ENCODE measurements around the gene RHOD. TPM values are rescaled to one million over a fixed set of nuclear protein-coding genes. Genes with fewer than 3 reads are reported as not detected.

Gene RHOD
- total RNA-seq, 4 donors from 2014 or later: 6.9 to 29.9 (median 22.6) TPM

DNA sequence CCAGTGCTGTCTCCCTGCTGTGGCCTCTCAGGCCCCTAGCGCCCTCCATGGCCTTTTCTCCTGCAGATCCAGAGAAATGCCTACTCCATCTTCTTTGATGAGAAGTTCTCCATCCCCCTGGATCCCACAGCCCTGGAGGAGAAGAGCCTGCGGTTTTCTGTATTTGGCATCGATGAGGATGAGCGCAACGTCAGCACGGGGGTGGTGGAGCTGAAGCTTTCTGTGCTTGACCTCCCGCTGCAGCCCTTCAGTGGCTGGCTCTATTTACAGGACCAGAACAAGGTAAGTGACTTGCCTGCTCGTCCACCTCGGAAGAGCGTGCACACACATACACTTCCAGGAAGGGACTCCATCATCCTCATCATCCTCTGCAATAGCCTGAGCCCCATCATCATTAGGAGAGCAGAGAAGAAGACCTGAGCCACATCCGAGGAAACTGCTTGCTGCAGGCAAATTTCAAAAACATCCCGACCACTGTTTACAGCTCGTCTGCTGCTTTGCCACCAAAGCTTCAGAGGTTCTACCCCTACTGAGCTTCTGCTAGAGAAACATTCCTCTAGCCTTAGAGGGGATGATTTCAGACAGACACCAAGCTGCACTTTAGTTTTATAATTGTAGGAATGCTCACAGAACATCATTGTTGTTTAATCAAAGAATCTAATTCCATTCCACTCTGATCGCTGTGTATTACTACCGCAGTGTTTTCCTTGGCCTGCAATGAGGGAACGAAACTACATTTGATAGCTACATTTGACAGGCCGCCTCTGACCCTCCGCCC lies 12.9 kb upstream of the RHOD start:
- no peak for DNase-seq (ENCODE audit: low spot score)
- no peak for ATAC-seq (ENCODE audit: low FRiP score)
- TF ChIP-seq CTCF (IDR thresholded peaks at IDR 0.05): no peak

DNA sequence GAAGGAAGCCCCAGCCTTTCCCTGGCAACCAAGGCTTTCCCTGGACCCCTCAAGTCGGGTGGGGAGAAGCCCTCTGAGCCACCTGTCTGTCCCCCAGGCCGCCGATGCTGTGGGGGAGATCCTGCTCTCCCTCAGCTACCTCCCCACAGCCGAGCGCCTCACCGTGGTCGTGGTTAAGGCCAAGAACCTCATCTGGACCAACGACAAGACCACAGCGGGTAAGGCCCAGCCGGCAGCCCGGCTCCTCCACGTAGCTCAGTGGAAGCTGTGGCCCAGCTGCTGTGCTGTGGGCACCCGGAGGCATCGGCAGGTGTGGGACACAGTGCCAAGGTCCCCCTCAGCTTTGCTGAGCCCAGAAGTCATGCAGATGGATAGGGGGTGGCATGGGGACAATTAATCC lies 12.2 kb upstream of the RHOD start:
- TF ChIP-seq CTCF (IDR thresholded peaks at IDR 0.05): no peak
- no peak for DNase-seq (ENCODE audit: low spot score)
- ATAC-seq (ENCODE audit: low FRiP score): no peak

GRCh38 chr11:67045314-67045713 lies 11.3 kb upstream of the RHOD start:
- ATAC-seq (ENCODE audit: low FRiP score): no peak
- no peak for TF ChIP-seq CTCF (IDR thresholded peaks at IDR 0.05)
- no peak for DNase-seq (ENCODE audit: low spot score)

DNA sequence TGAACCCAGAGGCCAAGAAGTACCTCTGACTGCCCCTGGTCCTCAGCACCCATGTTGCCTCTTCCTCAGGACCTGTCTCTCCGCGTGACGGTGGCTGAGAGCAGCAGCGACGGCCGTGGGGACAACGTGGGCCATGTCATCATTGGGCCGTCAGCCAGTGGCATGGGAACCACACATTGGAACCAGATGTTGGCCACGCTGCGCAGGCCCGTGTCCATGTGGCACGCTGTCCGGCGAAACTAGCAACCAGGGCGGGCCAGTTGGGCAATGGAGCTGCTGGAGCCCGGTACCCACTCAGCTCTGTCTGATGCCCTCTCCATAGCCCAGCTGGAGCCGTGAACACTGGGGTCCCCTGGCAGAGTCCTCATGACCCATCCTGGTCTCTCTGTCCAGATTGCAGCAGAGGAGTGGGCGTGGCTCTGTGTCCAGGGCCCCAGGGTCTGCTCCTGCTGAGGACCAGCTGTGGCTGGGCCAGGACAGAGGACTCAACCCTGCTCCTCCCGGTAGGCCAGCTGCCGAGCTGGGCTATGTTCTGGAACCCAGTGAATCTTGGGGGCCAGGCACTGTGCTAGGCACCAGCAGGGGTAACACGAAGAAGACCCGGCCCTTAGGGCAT lies 8.0 kb upstream of the RHOD start:
- DNase-seq (ENCODE audit: low spot score): no peak
- ATAC-seq (ENCODE audit: low FRiP score): no peak
- TF ChIP-seq CTCF (IDR thresholded peaks at IDR 0.05): no peak

GRCh38 chr11:67050139-67050538 lies 6.5 kb upstream of the RHOD start:
- no peak for DNase-seq (ENCODE audit: low spot score)
- no peak for TF ChIP-seq CTCF (IDR thresholded peaks at IDR 0.05)
- ATAC-seq (ENCODE audit: low FRiP score): no peak

- DNase-seq (ENCODE audit: low spot score) (no peak), ATAC-seq (ENCODE audit: low FRiP score) (no peak)
- TF ChIP-seq CTCF (IDR thresholded peaks at IDR 0.05): no peak
These were observed 5.3 kb upstream of the RHOD start for GRCh38 chr11:67051180-67051893.
